HepG2 (cell line): ENCODE data around the gene FAM219B. TPM values are rescaled to one million over a fixed set of nuclear protein-coding genes. Genes with fewer than 3 reads are reported as not detected.

Source experiments
- ARHGAP35 ChIP-seq: sonication (generic); formaldehyde crosslinking; IDR thresholded peaks from 2 replicates; pipeline ENCODE4 v1.9.0; 2022; ENCODE audit warnings: mild to moderate bottlenecking, inconsistent platforms, moderate library complexity, missing genetic modification reagents, borderline replicate concordance
- CBFB ChIP-seq: sonication (generic); formaldehyde crosslinking; IDR thresholded peaks from 2 replicates; pipeline ENCODE4 v1.4.0; 2020; ENCODE audit warnings: missing genetic modification reagents
- CCDC6 ChIP-seq: sonication (generic); formaldehyde crosslinking; IDR thresholded peaks from 2 replicates; pipeline ENCODE4 v1.8.1; 2022; ENCODE audit warnings: mild to moderate bottlenecking, missing genetic modification reagents, moderate library complexity
- DRAP1 ChIP-seq: IDR thresholded peaks from 2 replicates; pipeline ENCODE4 v1.6.1; 2016; ENCODE audit warnings: missing genetic modification reagents, missing compliant biosample characterization
- ESRRA ChIP-seq: sonication (generic); formaldehyde crosslinking; IDR thresholded peaks from 2 replicates; pipeline ENCODE4 v1.5.1; 2020; ENCODE audit warnings: mild to moderate bottlenecking, low read depth, missing genetic modification reagents
- FOSL2 ChIP-seq: sonication (generic); formaldehyde crosslinking; IDR thresholded peaks from 2 replicates; pipeline ENCODE4 v1.4.0; 2020; ENCODE audit warnings: missing genetic modification reagents
- GLI4 ChIP-seq: sonication (generic); formaldehyde crosslinking; IDR thresholded peaks from 2 replicates; pipeline ENCODE4 v1.5.1; 2020; ENCODE audit warnings: missing genetic modification reagents, mild to moderate bottlenecking, moderate library complexity, borderline replicate concordance
- KLF16 ChIP-seq, 2 experiments: sonication (generic) in 1 of 2; formaldehyde crosslinking in 1 of 2; IDR thresholded peaks; 2 replicates each; pipeline versions ENCODE4 v1.6.1 to v1.8.0; 2016 to 2023; ENCODE audit warnings: missing genetic modification reagents in 2 of 2, missing compliant biosample characterization in 1 of 2
- MZF1 ChIP-seq: sonication (generic); formaldehyde crosslinking; IDR thresholded peaks from 2 replicates; pipeline ENCODE4 v1.8.1; 2023; ENCODE audit warnings: mild to moderate bottlenecking, missing genetic modification reagents, borderline replicate concordance
- NONO ChIP-seq, 2 experiments: fragments of 450-650 bp in 1 of 2; sonication (generic) in 1 of 2; formaldehyde crosslinking in 1 of 2; IDR thresholded peaks in 1 of 2; conservative IDR thresholded peaks in 1 of 2; 2 replicates each; pipeline versions ENCODE4 v1.6.1 to v1.8.0; 2017 to 2022; ENCODE audit warnings: mild to moderate bottlenecking in 1 of 2, missing genetic modification reagents in 1 of 2, moderate library complexity in 1 of 2
- SAP130 ChIP-seq: IDR thresholded peaks from 2 replicates; pipeline ENCODE4 v1.6.1; 2016; ENCODE audit warnings: low read depth
- SIN3A ChIP-seq: IDR thresholded peaks from 2 replicates; pipeline ENCODE4 v1.6.1; 2011; ENCODE audit warnings: low read depth, mild to moderate bottlenecking, control low read depth, low read length, borderline replicate concordance
- SKI ChIP-seq: fragments of 450-650 bp; IDR thresholded peaks from one replicate; pipeline ENCODE4 v1.6.1; 2018; ENCODE audit warnings: mild to moderate bottlenecking; ENCODE audit not compliant: partially characterized antibody
- SOX13 ChIP-seq, 3 experiments: fragments of 450-650 bp in 1 of 3; sonication (generic) in 1 of 3; formaldehyde crosslinking in 1 of 3; IDR thresholded peaks in 2 of 3; conservative IDR thresholded peaks in 1 of 3; 2 replicates each; pipeline versions ENCODE4 v1.5.0 to v1.6.1; 2016 to 2020; ENCODE audit warnings: antibody characterized with exemption in 1 of 3, mild to moderate bottlenecking in 1 of 3, missing compliant biosample characterization in 1 of 3, missing genetic modification reagents in 1 of 3, moderate library complexity in 1 of 3
- TEAD3 ChIP-seq: optimal IDR thresholded peaks from 2 replicates; pipeline ENCODE3; 2016; ENCODE audit warnings: borderline replicate concordance
- TOE1 ChIP-seq: sonication (generic); formaldehyde crosslinking; IDR thresholded peaks from 2 replicates; pipeline ENCODE4 v1.4.0; 2020; ENCODE audit warnings: mild to moderate bottlenecking, missing genetic modification reagents
- ZFP1 ChIP-seq: IDR thresholded peaks from 2 replicates; pipeline ENCODE4 v1.6.1; 2016
- ZMYM3 ChIP-seq: sonication (generic); formaldehyde crosslinking; IDR thresholded peaks from 2 replicates; pipeline ENCODE4 v1.5.1; 2020; ENCODE audit warnings: mild to moderate bottlenecking, missing genetic modification reagents
- ZNF264 ChIP-seq: sonication (generic); formaldehyde crosslinking; IDR thresholded peaks from 2 replicates; pipeline ENCODE4 v1.4.0; 2020; ENCODE audit warnings: missing genetic modification reagents
- ZNF274 ChIP-seq: sonication (generic); formaldehyde crosslinking; IDR thresholded peaks from 2 replicates; pipeline ENCODE4 v1.5.1; 2020; ENCODE audit warnings: mild to moderate bottlenecking, missing genetic modification reagents
- ZNF276 ChIP-seq: sonication (generic); formaldehyde crosslinking; IDR thresholded peaks from 2 replicates; pipeline ENCODE4 v1.4.0; 2020; ENCODE audit warnings: mild to moderate bottlenecking, low read depth, missing genetic modification reagents
- ZNF335 ChIP-seq: sonication (generic); formaldehyde crosslinking; IDR thresholded peaks from 2 replicates; pipeline ENCODE4 v1.4.0; 2020; ENCODE audit warnings: missing genetic modification reagents
- ZNF501 ChIP-seq: sonication (generic); formaldehyde crosslinking; IDR thresholded peaks from 2 replicates; pipeline ENCODE4 v1.5.1; 2020; ENCODE audit warnings: mild to moderate bottlenecking, moderate library complexity, missing genetic modification reagents
- ZNF616 ChIP-seq: sonication (generic); formaldehyde crosslinking; IDR thresholded peaks from 2 replicates; pipeline ENCODE4 v1.5.0; 2020; ENCODE audit warnings: low read depth, mild to moderate bottlenecking, missing genetic modification reagents
- ZNF749 ChIP-seq: sonication (generic); formaldehyde crosslinking; IDR thresholded peaks from 2 replicates; pipeline ENCODE4 v1.8.0; 2022; ENCODE audit warnings: mild to moderate bottlenecking, missing genetic modification reagents, moderate library complexity, borderline replicate concordance
- ZNF768 ChIP-seq: sonication (generic); formaldehyde crosslinking; IDR thresholded peaks from 2 replicates; pipeline ENCODE4 v1.4.0; 2020; ENCODE audit warnings: missing genetic modification reagents
- ZSCAN21 ChIP-seq: sonication (generic); formaldehyde crosslinking; IDR thresholded peaks from 2 replicates; pipeline ENCODE4 v1.8.0; 2022; ENCODE audit warnings: mild to moderate bottlenecking, missing genetic modification reagents, moderate library complexity, borderline replicate concordance
- polyA plus RNA-seq, 8 experiments: library from polyadenylated mRNA; depleted of rRNA in 3 of 8; stranded (reverse) in 7 of 8; unstranded in 1 of 8; fragments of >200 nt; fragmentation: Illumina TruSeq in 4 of 8; extraction: Trizol in 4 of 8; gene quantifications; 2 replicates each; pipeline versions ENCODE4 v1.2.1 to v1.2.3, GENCODE V29; 2011 to 2016; ENCODE audit warnings: low read depth in 4 of 8, missing spikeins in 1 of 8, mixed read lengths in 1 of 8; ENCODE audit not compliant: insufficient read depth in 1 of 8
- total RNA-seq, 5 experiments: library from RNA; depleted of rRNA; stranded (reverse); fragments of >200 nt; fragmentation: Illumina TruSeq; extraction: Trizol; gene quantifications; 2 replicates each; pipeline ENCODE4 v1.2.3, GENCODE V29; 2016; ENCODE audit warnings: low read depth in 1 of 5

The FAM219B gene
- total and polyA plus RNA-seq, 2 of the 13 experiments (the other 11 are each of a cell fraction or from before 2014, with no cell fraction given) = 36.6 to 50.2 TPM

GRCh38 chr15:74906450-74907162 is at the start of gene FAM219B (continued):
- peak; percentile 3 for TF ChIP-seq TEAD3 (CRISPR knock-in tag)
- 0 out of 2 replicates have a peak, but pooled peaks have one; percentile 26 for TF ChIP-seq ZNF264
- TF ChIP-seq ZSCAN21 = 0 out of 2 replicates have a peak, but pooled peaks have one; percentile 68
- peak; percentile 49; the same call in 1 of the 2 replicates for TF ChIP-seq CCDC6 (CRISPR knock-in tag)
- peak; percentile 56; the same call in 1 of the 2 replicates for TF ChIP-seq ZNF274 (CRISPR knock-in tag)
- TF ChIP-seq SOX13 (IDR thresholded peaks at IDR 0.05) = no peak
- peak in 1 of 2 experiments; percentile 20; a peak in 1 of 4 replicates for TF ChIP-seq SOX13 (CRISPR knock-in tag; conservative IDR thresholded peaks at IDR 0.05 in 1 of 2, IDR thresholded peaks at IDR 0.05 in 1 of 2)
- TF ChIP-seq ZNF616 = 0 out of 2 replicates have a peak, but pooled peaks have one; percentile 33
- TF ChIP-seq MZF1 (CRISPR knock-in tag) = no peak
- peak; percentile 44; the same call in 1 of the 2 replicates for TF ChIP-seq ARHGAP35 (CRISPR knock-in tag)
- TF ChIP-seq FOSL2 (CRISPR knock-in tag) = peak; percentile 17; the same call in 1 of the 2 replicates
- peak; percentile 64; the same call in 1 of the 2 replicates for TF ChIP-seq SIN3A
- TF ChIP-seq SAP130 (CRISPR knock-in tag) = peak; percentile 80
- TF ChIP-seq ZNF276 = 0 out of 2 replicates have a peak, but pooled peaks have one; percentile 7
- no peak; the same call in 1 of the 2 replicates for TF ChIP-seq TOE1 (CRISPR knock-in tag)
- TF ChIP-seq ZNF335 (CRISPR knock-in tag) = peak; percentile 28; the same call in 1 of the 2 replicates
- TF ChIP-seq ZMYM3 (CRISPR knock-in tag) = no peak
- TF ChIP-seq SKI = peak; percentile 15
- TF ChIP-seq CBFB (CRISPR knock-in tag) = peak; percentile 31; the same call in 1 of the 2 replicates
- TF ChIP-seq ZNF768 (CRISPR knock-in tag) = peak; percentile 28; the same call in 1 of the 2 replicates
- 0 out of 2 replicates have a peak, but pooled peaks have one; percentile 18 for TF ChIP-seq ESRRA (CRISPR knock-in tag)
- TF ChIP-seq KLF16 (CRISPR knock-in tag; IDR thresholded peaks at IDR 0.05) = peak in 1 of 2 experiments; percentile 34; a peak in 1 of 4 replicates
- peak; percentile 23; the same call in 1 of the 2 replicates for TF ChIP-seq ZNF501 (CRISPR knock-in tag)
- TF ChIP-seq ZFP1 = peak; percentile 47; the same call in 1 of the 2 replicates
- peak; percentile 70; the same call in 1 of the 2 replicates for TF ChIP-seq ZNF749 (CRISPR knock-in tag)
- TF ChIP-seq DRAP1 (CRISPR knock-in tag) = peak; percentile 78
- TF ChIP-seq NONO (IDR thresholded peaks at IDR 0.05) = no peak
- TF ChIP-seq NONO (CRISPR knock-in tag; conservative IDR thresholded peaks at IDR 0.05) = peak; percentile 63
- TF ChIP-seq GLI4 (CRISPR knock-in tag) = peak; percentile 69; the same call in 1 of the 2 replicates
